DOHH2 (cell line): Measurements from ENCODE around the gene ESYT2.

ENCODE experiments used
- CTCF ChIP-seq: fragments of 200-600 bp; sonication (generic); IDR thresholded peaks from one replicate; pipeline ENCODE4 v1.5.1; 2014; ENCODE audit warnings: antibody characterized with exemption, mild to moderate bottlenecking, low read depth, low read length; ENCODE audit not compliant: poor library complexity, severe bottlenecking
- EZH2phosphoT487 ChIP-seq: fragments of 200-600 bp; sonication (generic); IDR thresholded peaks from 2 replicates; pipeline ENCODE4 v1.6.1; 2017; ENCODE audit warnings: borderline replicate concordance, mild to moderate bottlenecking, antibody characterized with exemption, low read length, moderate library complexity, mixed read lengths

- no peak for TF ChIP-seq CTCF
- TF ChIP-seq EZH2phosphoT487 = no peak
These were observed 17.8 kb downstream of the ESYT2 start for GRCh38 chr7:158811461-158811860.
